Measurements from ENCODE around the gene JAKMIP2. TPM values are rescaled to one million over a fixed set of nuclear protein-coding genes. Genes with fewer than 3 reads are reported as not detected.

JAKMIP2 gene
- total RNA-seq, 1 donor from 2014 or later: 0.49 TPM

- Histone ChIP-seq H3K27me3 (no peaks in the 10 kb centered on the region), H3K4me3 (no peak overlapping the region), H3K9me3 (no peaks in the 10 kb centered on the region), H3K27ac (no peak overlapping the region), H3K36me3 (no peaks in the 10 kb centered on the region), H3K4me1 (no peaks in the 10 kb centered on the region)
- no peak for DNase-seq (ENCODE audit: extremely low spot score in 2 of 2)
- intact Hi-C loops (cut with DNase I): no loop called here
- TF ChIP-seq CTCF (IDR thresholded peaks at IDR 0.05) (no peak), POLR2A (IDR thresholded peaks at IDR 0.05) (no peak), POLR2AphosphoS5 (IDR thresholded peaks at IDR 0.05; ENCODE audit: insufficient read depth in 1 of 2, low read depth in 1 of 2) (no peak)
These were observed 111.2 kb downstream of the JAKMIP2 start for GRCh38 chr5:147671365-147671764.

GRCh38 chr5:147670815-147671214 lies 111.7 kb downstream of the JAKMIP2 start:
- no peaks in the 10 kb centered on the region for H3K27me3 ChIP-seq
- no peaks in the 10 kb centered on the region for H3K9me3 ChIP-seq
- TF ChIP-seq POLR2A (IDR thresholded peaks at IDR 0.05) (no peak), CTCF (IDR thresholded peaks at IDR 0.05) (no peak), POLR2AphosphoS5 (IDR thresholded peaks at IDR 0.05; ENCODE audit: insufficient read depth in 1 of 2, low read depth in 1 of 2) (no peak)
- no peaks in the 10 kb centered on the region for H3K4me1 ChIP-seq
- H3K36me3 ChIP-seq: no peaks in the 10 kb centered on the region
- no peak overlapping the region for H3K27ac ChIP-seq
- H3K4me3 ChIP-seq: no peak overlapping the region
- DNase-seq (ENCODE audit: extremely low spot score in 2 of 2): no peak
- intact Hi-C loops (cut with DNase I): no loop called here

- H3K27ac ChIP-seq: no peak overlapping the region
- no peak for DNase-seq (ENCODE audit: extremely low spot score in 2 of 2)
- no peak for TF ChIP-seq POLR2AphosphoS5 (IDR thresholded peaks at IDR 0.05; ENCODE audit: insufficient read depth in 1 of 2, low read depth in 1 of 2)
- no peak for TF ChIP-seq CTCF (IDR thresholded peaks at IDR 0.05)
- TF ChIP-seq POLR2A (IDR thresholded peaks at IDR 0.05): no peak
These were observed 113.2 kb downstream of the JAKMIP2 start for GRCh38 chr5:147669169-147669869.

GRCh38 chr5:147668385-147668784 lies 114.1 kb downstream of the JAKMIP2 start:
- TF ChIP-seq POLR2AphosphoS5 (IDR thresholded peaks at IDR 0.05; ENCODE audit: insufficient read depth in 1 of 2, low read depth in 1 of 2) (no peak), POLR2A (IDR thresholded peaks at IDR 0.05) (no peak), CTCF (IDR thresholded peaks at IDR 0.05) (no peak)
- H3K27me3 ChIP-seq: no peaks in the 10 kb centered on the region
- H3K9me3 ChIP-seq: no peaks in the 10 kb centered on the region
- H3K36me3 ChIP-seq: no peaks in the 10 kb centered on the region
- no peak overlapping the region for H3K4me3 ChIP-seq
- no peaks in the 10 kb centered on the region for H3K4me1 ChIP-seq
- no peak overlapping the region for H3K27ac ChIP-seq
- no peak for DNase-seq (ENCODE audit: extremely low spot score in 2 of 2)
- intact Hi-C loops (cut with DNase I): no loop called here

More at GRCh38 chr5:147669169-147669869, 113.2 kb downstream of the JAKMIP2 start:
- Histone ChIP-seq H3K9me3 (no peaks in the 10 kb centered on the region), H3K36me3 (no peaks in the 10 kb centered on the region), H3K4me3 (no peak overlapping the region), H3K27me3 (no peaks in the 10 kb centered on the region), H3K4me1 (no peaks in the 10 kb centered on the region)
- intact Hi-C loops (cut with DNase I): no loop called here

GRCh38 chr5:147667363-147667762 lies 115.2 kb downstream of the JAKMIP2 start:
- TF ChIP-seq POLR2AphosphoS5 (IDR thresholded peaks at IDR 0.05; ENCODE audit: insufficient read depth in 1 of 2, low read depth in 1 of 2) (no peak), POLR2A (IDR thresholded peaks at IDR 0.05) (no peak), CTCF (IDR thresholded peaks at IDR 0.05) (no peak)
- intact Hi-C loops (cut with DNase I): no loop called here
- H3K27me3 ChIP-seq: no peaks in the 10 kb centered on the region

More at GRCh38 chr5:147667363-147667762, 115.2 kb downstream of the JAKMIP2 start:
- no peaks in the 10 kb centered on the region for H3K4me1 ChIP-seq
- no peak overlapping the region for H3K4me3 ChIP-seq
- no peak overlapping the region for H3K27ac ChIP-seq
- no peaks in the 10 kb centered on the region for H3K36me3 ChIP-seq
- no peak for DNase-seq (ENCODE audit: extremely low spot score in 2 of 2)
- no peaks in the 10 kb centered on the region for H3K9me3 ChIP-seq
